K562 (cell line): ENCODE data around the gene C13orf46. TPM values are rescaled to one million over a fixed set of nuclear protein-coding genes. Genes with fewer than 3 reads are reported as not detected.

Experiments used
- ARID2 ChIP-seq: fragments of 450-650 bp; IDR thresholded peaks from 2 replicates; pipeline ENCODE4 v1.6.1; 2017; ENCODE audit warnings: antibody characterized with exemption, mild to moderate bottlenecking
- CBX1 ChIP-seq: sonication (generic); IDR thresholded peaks from 2 replicates; pipeline ENCODE4 v1.6.1; 2016; ENCODE audit warnings: antibody characterized with exemption, low read depth, mild to moderate bottlenecking
- CSDE1 ChIP-seq, 2 experiments: fragments of 450-650 bp; IDR thresholded peaks; 2 replicates each; pipeline ENCODE4 v1.6.1; 2016; ENCODE audit warnings: mild to moderate bottlenecking in 1 of 2
- DDX20 ChIP-seq: fragments of 450-650 bp; IDR thresholded peaks from 2 replicates; pipeline ENCODE4 v1.6.1; 2016; ENCODE audit warnings: missing genetic modification characterization, low read depth, mild to moderate bottlenecking, missing compliant biosample characterization, moderate library complexity
- FOXM1 ChIP-seq, 2 experiments: fragments of 450-650 bp in 1 of 2; sonication (generic) in 1 of 2; formaldehyde crosslinking in 1 of 2; IDR thresholded peaks; 2 replicates each; pipeline versions ENCODE4 v1.6.1 to v1.9.0; 2017 to 2022; ENCODE audit warnings: low read depth in 2 of 2, mild to moderate bottlenecking in 2 of 2, missing genetic modification reagents in 1 of 2, moderate library complexity in 1 of 2
- NR2F6 ChIP-seq: fragments of 450-650 bp; formaldehyde crosslinking; IDR thresholded peaks from 2 replicates; pipeline ENCODE4 v1.4.0; 2020; ENCODE audit warnings: mild to moderate bottlenecking
- PBX2 ChIP-seq, 2 experiments: IDR thresholded peaks in 1 of 2; conservative IDR thresholded peaks in 1 of 2; 2 replicates each; pipeline ENCODE4 v1.6.1; 2016; ENCODE audit warnings: low read depth in 2 of 2, mild to moderate bottlenecking in 1 of 2, missing compliant biosample characterization in 1 of 2, missing genetic modification characterization in 1 of 2, moderate library complexity in 1 of 2
- TFAP4 ChIP-seq: sonication (generic); formaldehyde crosslinking; IDR thresholded peaks from 2 replicates; pipeline ENCODE4 v1.8.0; 2022; ENCODE audit warnings: missing genetic modification reagents, mild to moderate bottlenecking, moderate library complexity, borderline replicate concordance
- ZNF655 ChIP-seq: fragments of 250-450 bp; sonication (Bioruptor Pico); IDR thresholded peaks from 2 replicates; pipeline ENCODE4 v1.5.0; 2021
- polyA plus RNA-seq, 8 experiments: library from polyadenylated mRNA; depleted of rRNA in 4 of 8; stranded (reverse) in 5 of 8; unstranded in 3 of 8; fragments of >200 nt; fragmentation: Nextera tagmentation in 2 of 8; fragmentation: Illumina TruSeq in 1 of 8; extraction: Ambion mirVana in 2 of 8; extraction: Trizol in 1 of 8; gene quantifications; 2 replicates each; pipeline versions ENCODE4 v1.2.1 to v1.2.3, GENCODE V29; 2011 to 2014; ENCODE audit warnings: inconsistent platforms in 1 of 8, missing spikeins in 1 of 8
- total RNA-seq, 7 experiments: library from RNA; depleted of rRNA in 6 of 7; stranded (reverse); fragments of >200 nt in 6 of 7; fragmentation: Illumina TruSeq in 2 of 7; extraction: Trizol in 2 of 7; gene quantifications; 2 replicates each; pipeline versions ENCODE4 v1.2.1 to v1.2.3, GENCODE V29; 2011 to 2021; ENCODE audit warnings: low replicate concordance in 1 of 7
- TF ChIP-seq, protein P1 (sequence below): sonication (generic); formaldehyde crosslinking; IDR thresholded peaks from 2 replicates; pipeline ENCODE4 v1.8.1; 2023; ENCODE audit warnings: mild to moderate bottlenecking, missing genetic modification reagents
- TF ChIP-seq, protein P2 (sequence below): fragments of 250-450 bp; sonication (Bioruptor Pico); IDR thresholded peaks from 2 replicates; pipeline ENCODE4 v1.5.0; 2021; ENCODE audit warnings: mild to moderate bottlenecking, borderline replicate concordance

C13orf46 gene
- total and polyA plus RNA-seq, 9 of the 15 experiments (the other 6 are each of a cell fraction or from before 2014, with no cell fraction given) = 0.04 to 0.24 (median 0.05) TPM; not detected in 4

DNA sequence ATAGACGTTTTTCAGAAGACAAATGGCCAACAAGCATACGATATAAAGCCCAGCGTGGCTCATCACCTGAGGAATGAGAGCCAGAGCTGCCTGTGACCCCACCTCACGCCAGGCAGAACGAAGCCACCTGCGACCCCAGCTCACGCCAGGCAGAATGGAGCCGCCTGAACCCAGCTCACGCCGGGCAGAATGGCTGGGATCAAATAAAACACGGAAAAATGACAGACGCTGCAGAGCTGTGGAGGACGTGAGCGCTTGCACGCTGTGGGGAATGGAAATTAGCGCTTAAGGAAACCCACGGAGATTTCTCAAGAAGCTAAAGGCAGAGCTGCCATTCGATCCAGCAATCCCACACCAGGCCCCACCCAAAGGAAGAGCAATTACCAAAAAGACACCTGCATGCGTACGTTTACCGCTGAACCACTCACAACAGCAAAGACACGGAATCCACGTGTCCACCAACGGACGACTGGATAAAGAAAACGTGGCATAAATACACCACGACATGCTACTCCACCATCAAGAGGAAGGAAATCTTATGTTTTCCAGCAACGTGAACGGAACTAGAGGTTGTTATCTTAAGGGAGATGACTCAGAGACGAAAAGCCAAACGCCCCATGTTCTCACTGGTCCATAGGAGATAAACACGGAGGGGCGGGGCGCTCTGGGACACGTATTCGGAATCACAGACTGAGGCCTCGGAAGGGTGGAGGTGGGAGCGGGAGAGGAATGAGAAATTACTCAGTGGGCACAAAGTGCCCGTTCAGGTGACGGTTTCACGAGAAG, 30.7 kb upstream of the C13orf46 start (continued):
- peak; percentile 66 for TF ChIP-seq FOXM1 (IDR thresholded peaks at IDR 0.05; ENCODE audit: low read depth)
- TF ChIP-seq FOXM1 (CRISPR knock-in tag; IDR thresholded peaks at IDR 0.05; ENCODE audit: low read depth) = no peak
- TF ChIP-seq, protein P1, sequence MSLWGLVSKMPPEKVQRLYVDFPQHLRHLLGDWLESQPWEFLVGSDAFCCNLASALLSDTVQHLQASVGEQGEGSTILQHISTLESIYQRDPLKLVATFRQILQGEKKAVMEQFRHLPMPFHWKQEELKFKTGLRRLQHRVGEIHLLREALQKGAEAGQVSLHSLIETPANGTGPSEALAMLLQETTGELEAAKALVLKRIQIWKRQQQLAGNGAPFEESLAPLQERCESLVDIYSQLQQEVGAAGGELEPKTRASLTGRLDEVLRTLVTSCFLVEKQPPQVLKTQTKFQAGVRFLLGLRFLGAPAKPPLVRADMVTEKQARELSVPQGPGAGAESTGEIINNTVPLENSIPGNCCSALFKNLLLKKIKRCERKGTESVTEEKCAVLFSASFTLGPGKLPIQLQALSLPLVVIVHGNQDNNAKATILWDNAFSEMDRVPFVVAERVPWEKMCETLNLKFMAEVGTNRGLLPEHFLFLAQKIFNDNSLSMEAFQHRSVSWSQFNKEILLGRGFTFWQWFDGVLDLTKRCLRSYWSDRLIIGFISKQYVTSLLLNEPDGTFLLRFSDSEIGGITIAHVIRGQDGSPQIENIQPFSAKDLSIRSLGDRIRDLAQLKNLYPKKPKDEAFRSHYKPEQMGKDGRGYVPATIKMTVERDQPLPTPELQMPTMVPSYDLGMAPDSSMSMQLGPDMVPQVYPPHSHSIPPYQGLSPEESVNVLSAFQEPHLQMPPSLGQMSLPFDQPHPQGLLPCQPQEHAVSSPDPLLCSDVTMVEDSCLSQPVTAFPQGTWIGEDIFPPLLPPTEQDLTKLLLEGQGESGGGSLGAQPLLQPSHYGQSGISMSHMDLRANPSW (CRISPR knock-in tag) = no peak; the same call in 1 of the 2 replicates
- TF ChIP-seq DDX20 (tag) = no peak
- no peak for TF ChIP-seq ARID2
- TF ChIP-seq PBX2 (CRISPR knock-in tag; IDR thresholded peaks at IDR 0.05; ENCODE audit: low read depth) = no peak
- no peak for TF ChIP-seq PBX2 (tag; conservative IDR thresholded peaks at IDR 0.05; ENCODE audit: low read depth)
- TF ChIP-seq CBX1 = 0 out of 2 replicates have a peak, but pooled peaks have one; percentile 20
- TF ChIP-seq, protein P2, sequence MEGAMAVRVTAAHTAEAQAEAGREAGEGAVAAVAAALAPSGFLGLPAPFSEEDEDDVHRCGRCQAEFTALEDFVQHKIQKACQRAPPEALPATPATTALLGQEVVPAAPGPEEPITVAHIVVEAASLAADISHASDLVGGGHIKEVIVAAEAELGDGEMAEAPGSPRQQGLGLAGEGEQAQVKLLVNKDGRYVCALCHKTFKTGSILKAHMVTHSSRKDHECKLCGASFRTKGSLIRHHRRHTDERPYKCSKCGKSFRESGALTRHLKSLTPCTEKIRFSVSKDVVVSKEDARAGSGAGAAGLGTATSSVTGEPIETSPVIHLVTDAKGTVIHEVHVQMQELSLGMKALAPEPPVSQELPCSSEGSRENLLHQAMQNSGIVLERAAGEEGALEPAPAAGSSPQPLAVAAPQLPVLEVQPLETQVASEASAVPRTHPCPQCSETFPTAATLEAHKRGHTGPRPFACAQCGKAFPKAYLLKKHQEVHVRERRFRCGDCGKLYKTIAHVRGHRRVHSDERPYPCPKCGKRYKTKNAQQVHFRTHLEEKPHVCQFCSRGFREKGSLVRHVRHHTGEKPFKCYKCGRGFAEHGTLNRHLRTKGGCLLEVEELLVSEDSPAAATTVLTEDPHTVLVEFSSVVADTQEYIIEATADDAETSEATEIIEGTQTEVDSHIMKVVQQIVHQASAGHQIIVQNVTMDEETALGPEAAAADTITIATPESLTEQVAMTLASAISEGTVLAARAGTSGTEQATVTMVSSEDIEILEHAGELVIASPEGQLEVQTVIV = no peak
- no peak for TF ChIP-seq CSDE1 (IDR thresholded peaks at IDR 0.05)
- TF ChIP-seq TFAP4 (CRISPR knock-in tag) = 0 out of 2 replicates have a peak, but pooled peaks have one; percentile 13
- no peak for TF ChIP-seq NR2F6 (CRISPR knock-in tag)
- TF ChIP-seq ZNF655 (CRISPR knock-in tag) = no peak
